HT-29 (cell line): ENCODE measurements around the gene SLC6A6. TPM values are rescaled to one million over a fixed set of nuclear protein-coding genes. Genes with fewer than 3 reads are reported as not detected.
A peak's percentile ranks its signal among the peaks of the same experiment; 100 is the strongest.

ENCODE experiments used
- DNase-seq: peaks from one replicate; pipeline ENCODE4 v3.0.0-alpha.2; 2015; ENCODE audit warnings: low spot score
- small RNA-seq: library from RNA; depleted of rRNA; stranded (forward); fragments of <200 nt; gene quantifications from one replicate; pipeline ENCODE3, GENCODE V24; 2014
- total RNA-seq: library from RNA; depleted of rRNA; stranded (reverse); fragments of >200 nt; shearing (Covaris generic); gene quantifications from 2 replicates; pipeline ENCODE4 v1.2.3, GENCODE V29; 2014; rRNA removed

Gene SLC6A6
- total RNA-seq, 1 experiment from 2014 or later = 51.5 TPM

DNA sequence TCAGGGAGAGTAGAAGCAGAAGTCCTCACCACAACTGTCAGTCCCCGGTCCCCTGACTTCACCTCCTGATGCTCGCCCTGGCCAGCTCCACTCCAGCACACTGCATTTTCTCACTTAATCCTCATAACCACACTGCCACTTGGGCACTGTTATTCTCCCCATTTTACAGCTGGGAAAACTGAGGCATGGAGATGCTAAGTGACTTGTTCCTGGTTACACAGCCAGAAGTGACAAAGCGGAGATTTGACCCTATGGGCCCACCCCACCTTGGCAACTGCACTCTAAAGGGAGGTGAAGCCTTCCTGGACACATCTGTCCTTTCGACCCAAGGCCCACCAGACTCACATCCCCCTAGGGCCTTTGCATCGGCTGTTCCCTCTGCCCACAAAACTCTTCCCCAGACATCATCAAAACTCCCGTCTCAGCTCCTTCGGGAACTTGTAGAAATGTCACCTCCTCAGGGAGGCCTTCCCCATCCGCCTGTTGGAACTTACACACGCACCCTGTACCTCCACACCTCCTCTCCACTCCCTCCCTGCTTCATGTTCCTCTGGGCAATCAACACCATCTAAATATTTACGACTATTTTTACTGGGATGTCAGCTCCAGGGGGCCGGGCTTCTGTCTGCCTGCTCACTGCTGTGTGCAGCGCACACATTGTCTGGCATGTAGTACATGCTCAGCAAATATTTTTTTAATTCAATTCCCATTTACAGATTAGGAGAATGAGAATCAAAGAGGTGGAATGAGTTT lies 134.6 kb downstream of the SLC6A6 start:
- no peak for DNase-seq

DNA sequence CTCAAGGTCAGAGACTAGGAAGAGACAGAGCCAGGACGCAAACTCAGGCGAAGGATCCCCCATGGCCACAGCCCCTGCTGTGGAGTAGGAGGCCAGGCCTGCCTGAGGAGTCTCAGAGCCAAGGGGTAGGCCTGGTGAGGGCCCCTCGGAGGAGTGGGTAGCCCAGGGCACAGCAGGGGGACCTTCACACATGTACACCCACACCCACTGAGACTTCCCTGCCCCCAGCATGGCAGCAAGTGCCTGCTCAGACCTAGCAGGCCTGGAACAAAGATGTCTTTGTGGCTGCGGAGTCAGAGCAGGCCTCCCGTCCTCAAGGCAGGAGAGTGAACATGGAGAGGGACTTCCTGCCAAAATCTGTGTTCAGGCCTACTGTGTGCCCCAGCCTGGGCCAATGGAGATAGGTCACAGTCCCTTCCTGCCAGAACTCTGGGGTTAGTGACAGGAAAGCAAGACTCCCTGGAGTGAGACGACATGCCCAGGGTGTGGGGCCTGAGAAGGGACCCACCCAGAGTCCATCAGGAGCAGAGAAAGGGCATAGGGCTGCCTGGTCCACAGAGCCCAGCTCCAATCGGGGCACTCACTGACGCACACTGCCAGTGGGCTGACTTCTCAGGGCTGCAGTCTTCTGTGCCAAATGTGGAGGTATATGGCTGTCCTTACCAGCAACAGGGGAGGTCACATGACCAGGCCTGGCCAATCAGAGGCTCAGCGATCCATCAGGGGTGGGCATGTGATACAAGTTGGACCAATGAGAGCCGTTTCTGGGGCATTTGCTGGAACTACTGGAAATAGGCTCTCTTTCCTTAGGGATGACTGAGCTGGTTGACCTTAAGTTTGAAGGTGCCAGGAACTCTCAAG lies 135.4 kb downstream of the SLC6A6 start:
- DNase-seq = peak; percentile 23

DNA sequence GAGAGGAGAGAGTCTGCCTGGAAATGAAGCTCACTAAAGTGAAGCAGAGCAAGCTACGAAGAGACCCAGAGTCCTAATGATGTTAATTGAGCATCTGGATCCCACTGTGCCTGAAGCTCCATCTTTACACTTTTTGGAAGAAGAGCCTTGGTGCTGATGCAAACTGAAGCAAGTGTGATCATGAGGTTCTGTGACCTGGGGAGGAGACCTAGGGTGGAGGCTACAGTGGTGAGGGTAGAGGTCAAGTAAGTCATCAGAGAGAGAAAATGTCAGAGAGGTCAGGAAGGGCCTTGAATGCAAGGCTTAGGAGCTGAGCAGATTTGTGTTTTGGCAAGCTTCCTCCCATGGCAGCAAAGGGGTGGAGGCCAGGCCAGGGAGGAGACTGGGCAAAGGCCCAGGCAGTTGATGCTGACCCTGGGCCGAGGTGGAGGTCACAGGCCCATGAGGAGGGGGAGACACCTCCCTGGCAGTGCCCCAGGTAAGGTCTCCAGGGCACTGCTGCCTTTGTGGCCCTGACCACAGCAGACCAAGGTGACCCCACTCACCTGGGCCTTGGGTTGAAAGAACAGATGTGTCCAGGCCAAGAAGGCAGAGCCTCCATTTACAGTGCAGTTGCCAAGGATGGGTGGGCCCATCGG lies 136.2 kb downstream of the SLC6A6 start:
- DNase-seq = no peak

Small RNA genes within 50 kb of the gene (small RNA-seq; reads per million reads assigned to genes)
- 2.9 reads per million, percentile 74 among the genes with 10 or more reads in this experiment for gene RNA5SP124
- gene RNU6-905P = not detected

Other genes with a start within 250 kb of the SLC6A6 start
- 8.6 and 9.3 TPM in 2 replicates for gene XPC, start 224.0 kb upstream of the SLC6A6 start, total RNA-seq
- 7.1 and 7.4 TPM in 2 replicates for gene LSM3, start 223.8 kb upstream of the SLC6A6 start, total RNA-seq
- not detected in 2 replicates for gene GRIP2, start 137.7 kb downstream of the SLC6A6 start, total RNA-seq
- 3.4 and 4.1 TPM in 2 replicates for gene CCDC174, start 249.2 kb downstream of the SLC6A6 start, total RNA-seq